Sigmoid colon (tissue), 4 donors: ENCODE data around the gene C1orf174.

Experiments
- POLR2AphosphoS5 ChIP-seq, 4 donors: sonication (generic); formaldehyde crosslinking; IDR thresholded peaks; one replicate each; pipeline ENCODE4 v1.6.1; 2017; ENCODE audit warnings: antibody characterized with exemption in 4 of 4
- TF ChIP-seq, protein P1 (sequence below), 4 experiments: fragments of 450-650 bp in 3 of 4; fragments of 200-600 bp in 1 of 4; IDR thresholded peaks; one replicate each; pipeline ENCODE4 v1.5.1; 2016 to 2019; ENCODE audit warnings: antibody characterized with exemption in 4 of 4, mild to moderate bottlenecking in 3 of 4, moderate library complexity in 2 of 4

- TF ChIP-seq, protein P1, sequence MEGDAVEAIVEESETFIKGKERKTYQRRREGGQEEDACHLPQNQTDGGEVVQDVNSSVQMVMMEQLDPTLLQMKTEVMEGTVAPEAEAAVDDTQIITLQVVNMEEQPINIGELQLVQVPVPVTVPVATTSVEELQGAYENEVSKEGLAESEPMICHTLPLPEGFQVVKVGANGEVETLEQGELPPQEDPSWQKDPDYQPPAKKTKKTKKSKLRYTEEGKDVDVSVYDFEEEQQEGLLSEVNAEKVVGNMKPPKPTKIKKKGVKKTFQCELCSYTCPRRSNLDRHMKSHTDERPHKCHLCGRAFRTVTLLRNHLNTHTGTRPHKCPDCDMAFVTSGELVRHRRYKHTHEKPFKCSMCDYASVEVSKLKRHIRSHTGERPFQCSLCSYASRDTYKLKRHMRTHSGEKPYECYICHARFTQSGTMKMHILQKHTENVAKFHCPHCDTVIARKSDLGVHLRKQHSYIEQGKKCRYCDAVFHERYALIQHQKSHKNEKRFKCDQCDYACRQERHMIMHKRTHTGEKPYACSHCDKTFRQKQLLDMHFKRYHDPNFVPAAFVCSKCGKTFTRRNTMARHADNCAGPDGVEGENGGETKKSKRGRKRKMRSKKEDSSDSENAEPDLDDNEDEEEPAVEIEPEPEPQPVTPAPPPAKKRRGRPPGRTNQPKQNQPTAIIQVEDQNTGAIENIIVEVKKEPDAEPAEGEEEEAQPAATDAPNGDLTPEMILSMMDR (IDR thresholded peaks at IDR 0.05) = no peak
- TF ChIP-seq POLR2AphosphoS5 (IDR thresholded peaks at IDR 0.05) = no peak
Observed at GRCh38 chr1:3892748-3893147, 7.3 kb downstream of the C1orf174 start.
